NK-92 treated with Interleukin-12 subunit alpha and Interleukin-12 subunit beta, amount 100 ng/mL, for 24 hours (cell line): ENCODE results near the gene IFT122.
"Not testable (repeated sequence)": the region's sequence is repeated elsewhere in the genome, so short reads cannot be mapped to it uniquely, and the experiment has no call there.

Experiments
- DNase-seq: peaks from one replicate; lab custom pipeline; 2025; lab: John Stamatoyannopoulos, UW

Gene IFT122

GRCh38 chr3:129536804-129537203, 96.8 kb downstream of the IFT122 start:
- no peak for DNase-seq

- DNase-seq = no peak
Observed at GRCh38 chr3:129539206-129539605, 99.2 kb downstream of the IFT122 start.

- no peak for DNase-seq
Observed at GRCh38 chr3:129540776-129541516, 100.9 kb downstream of the IFT122 start.

GRCh38 chr3:129542747-129543146, 102.7 kb downstream of the IFT122 start:
- no peak for DNase-seq

- DNase-seq = no peak
Observed at GRCh38 chr3:129543156-129543790, 103.2 kb downstream of the IFT122 start, which contains the start of gene H1-8. Gene H1-8 (plus strand): TSS chr3:129543175. CDS start chr3:129543219, 44 bp downstream.

GRCh38 chr3:129543999-129544398, 104.0 kb downstream of the IFT122 start:
- no peak for DNase-seq

GRCh38 chr3:129545951-129546350, 105.9 kb downstream of the IFT122 start:
- not testable (repeated sequence) for DNase-seq

GRCh38 chr3:129547241-129547640, 107.2 kb downstream of the IFT122 start:
- DNase-seq = no peak

GRCh38 chr3:129548104-129548965, 108.3 kb downstream of the IFT122 start:
- DNase-seq = no peak

GRCh38 chr3:129549006-129549800, 109.2 kb downstream of the IFT122 start:
- no peak for DNase-seq

- no peak for DNase-seq
Observed at GRCh38 chr3:129549805-129550204, 109.8 kb downstream of the IFT122 start.

GRCh38 chr3:129552287-129553050, 112.4 kb downstream of the IFT122 start:
- DNase-seq = no peak

- no peak for DNase-seq
Observed at GRCh38 chr3:129553171-129553570, 113.1 kb downstream of the IFT122 start.

- DNase-seq = no peak
Observed at GRCh38 chr3:129553719-129554118, 113.7 kb downstream of the IFT122 start.

GRCh38 chr3:129554356-129555152, 114.5 kb downstream of the IFT122 start:
- no peak for DNase-seq

- DNase-seq = no peak
Observed at GRCh38 chr3:129555153-129555550, 115.1 kb downstream of the IFT122 start.

GRCh38 chr3:129555616-129556357, 115.8 kb downstream of the IFT122 start:
- no peak for DNase-seq

GRCh38 chr3:129556358-129556695, 116.3 kb downstream of the IFT122 start:
- DNase-seq = no peak

- no peak for DNase-seq
Observed at GRCh38 chr3:129556890-129557547, 117.0 kb downstream of the IFT122 start.
